Endodermal cell (in vitro differentiated cells): ENCODE measurements around the gene CDH26. TPM values are rescaled to one million over a fixed set of nuclear protein-coding genes. Genes with fewer than 3 reads are reported as not detected.

Experiments
- DNase-seq: peaks from one replicate; pipeline ENCODE4 v3.0.0-alpha.2; 2017
- H3K27ac ChIP-seq: 2 replicates; pipeline ENCODE4 v1.5.1; 2013; ENCODE audit warnings: mild to moderate bottlenecking, low read depth, low read length, moderate library complexity
- H3K27me3 ChIP-seq: 2 replicates; pipeline ENCODE4 v1.6.1; 2013; ENCODE audit warnings: mild to moderate bottlenecking, low read length, moderate library complexity; ENCODE audit not compliant: insufficient read depth, control insufficient read depth, poor library complexity, severe bottlenecking
- H3K36me3 ChIP-seq: 2 replicates; pipeline ENCODE4 v1.7.0; 2013; ENCODE audit warnings: mild to moderate bottlenecking, low read length, moderate library complexity; ENCODE audit not compliant: control insufficient read depth, insufficient read depth
- H3K4me1 ChIP-seq: one replicate; pipeline ENCODE4 v1.7.0; 2013; ENCODE audit warnings: low read length; ENCODE audit not compliant: control insufficient read depth, insufficient read depth
- H3K4me3 ChIP-seq: 2 replicates; pipeline ENCODE4 v1.5.1; 2013; ENCODE audit warnings: mild to moderate bottlenecking, low read length, moderate library complexity
- H3K9ac ChIP-seq: 2 replicates; pipeline ENCODE4 v1.6.1; 2013; ENCODE audit warnings: mild to moderate bottlenecking, low read length, moderate library complexity; ENCODE audit not compliant: poor library complexity, severe bottlenecking; ENCODE audit errors: extremely low read depth
- H3K9me3 ChIP-seq: 2 replicates; pipeline ENCODE4 v1.6.1; 2013; ENCODE audit warnings: mild to moderate bottlenecking, low read length, moderate library complexity; ENCODE audit not compliant: control insufficient read depth
- H3K27ac Mint-ChIP-seq: 2 replicates; pipeline ENCODE4 v1.8.0; 2020; ENCODE audit warnings: mixed read lengths
- H3K27me3 Mint-ChIP-seq: 2 replicates; pipeline ENCODE4 v1.8.0; 2021; ENCODE audit warnings: mild to moderate bottlenecking, mixed read lengths; ENCODE audit not compliant: insufficient read depth
- H3K36me3 Mint-ChIP-seq: 2 replicates; pipeline ENCODE4 v1.8.0; 2020; ENCODE audit warnings: low read depth, mixed read lengths
- H3K4me1 Mint-ChIP-seq: 2 replicates; pipeline ENCODE4 v1.8.0; 2020; ENCODE audit warnings: mixed read lengths
- H3K4me3 Mint-ChIP-seq: 2 replicates; pipeline ENCODE4 v1.8.0; 2020; ENCODE audit warnings: mild to moderate bottlenecking, moderate library complexity, mixed read lengths
- H3K9me3 Mint-ChIP-seq: 2 replicates; pipeline ENCODE4 v1.8.0; 2020; ENCODE audit warnings: mild to moderate bottlenecking, mixed read lengths
- CTCF ChIP-seq: fragments of 200-600 bp; sonication (generic); conservative IDR thresholded peaks from 2 replicates; pipeline ENCODE4 v1.5.0; 2021; ENCODE audit warnings: antibody characterized with exemption, mild to moderate bottlenecking
- WGBS, 2 experiments: methylation state at CpG; one replicate each; pipeline versions ENCODE4 v1.1.5 to v1.1.7; 2013; ENCODE audit warnings: missing lambda C conversion rate in 2 of 2, mixed read lengths in 1 of 2; ENCODE audit not compliant: insufficient coverage in 1 of 2, insufficient read length in 1 of 2; 5-methylcytosine and 5-hydroxymethylcytosine counted together
- total RNA-seq, 2 donors: library from RNA; stranded (reverse); fragmentation: NEBNext Ultra II Directional in 1 of 2; extraction: Animal tissue kit (Norgen Biotek cat#: 25700) in 1 of 2; gene quantifications; 2 replicates in 1 of 2; 3 replicates in 1 of 2; pipeline ENCODE4 v1.2.1, GENCODE V29; 2021

CDH26 gene
- total RNA-seq, 2 donors from 2014 or later = 0.97 to 2.0 TPM

GRCh38 chr20:59985864-59986263 is 27.6 kb downstream of the CDH26 start:
- Histone ChIP-seq H3K27me3 (no peaks in the 10 kb centered on the region), H3K4me1 (no peaks in the 10 kb centered on the region), H3K9ac (no peak overlapping the region), H3K36me3 (no peaks in the 10 kb centered on the region), H3K4me3 (no peak overlapping the region), H3K9me3 (no peaks in the 10 kb centered on the region), H3K27ac (no peak overlapping the region)
- WGBS, 2 experiments = 87 to 92% methylated on average over 2 to 3 of the region's 3 CpGs
- TF ChIP-seq CTCF = peak; percentile 69
- Mint-ChIP-seq H3K36me3 (peaks cover 2% of the 10 kb centered on the region), H3K27me3 (no peaks in the 10 kb centered on the region), H3K4me3 (no peak overlapping the region), H3K27ac (no peak overlapping the region), H3K9me3 (no peaks in the 10 kb centered on the region), H3K4me1 (peaks cover 12% of the 10 kb centered on the region)
- DNase-seq = no peak

DNA sequence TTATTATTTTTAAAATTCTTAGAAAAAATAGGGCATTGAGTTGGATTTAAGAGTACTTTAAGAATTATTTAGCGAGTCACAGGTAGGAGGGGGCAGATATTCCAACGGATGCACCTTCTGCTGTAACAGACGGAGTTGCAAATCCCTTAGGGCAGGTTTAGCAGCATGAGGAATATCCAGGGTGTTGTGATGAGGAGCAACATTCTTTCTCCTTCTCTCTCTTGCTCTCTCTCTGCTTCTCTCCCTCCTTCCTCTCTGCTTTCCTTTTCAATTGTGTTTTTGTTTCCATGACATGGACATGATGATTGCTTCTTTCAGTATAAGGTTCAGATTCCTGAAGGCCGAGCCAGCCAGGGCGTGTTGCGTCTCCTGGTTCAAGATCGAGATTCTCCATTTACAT is 28.9 kb downstream of the CDH26 start:
- Mint-ChIP-seq H3K9me3 (no peaks in the 10 kb centered on the region), H3K27ac (no peak overlapping the region), H3K36me3 (peaks cover 2% of the 10 kb centered on the region), H3K4me1 (peaks cover 21% of the 10 kb centered on the region), H3K27me3 (no peaks in the 10 kb centered on the region), H3K4me3 (no peak overlapping the region)
- H3K27me3 ChIP-seq = no peaks in the 10 kb centered on the region
- H3K9ac ChIP-seq = no peak overlapping the region
- H3K9me3 ChIP-seq = no peaks in the 10 kb centered on the region
- TF ChIP-seq CTCF = no peak
- no peak overlapping the region for H3K4me3 ChIP-seq
- H3K36me3 ChIP-seq = no peaks in the 10 kb centered on the region
- peak; percentile 41 for DNase-seq
- H3K27ac ChIP-seq = no peak overlapping the region
- H3K4me1 ChIP-seq = no peaks in the 10 kb centered on the region
- WGBS, 2 experiments = 77 to 87% methylated on average over 5 to 7 of the region's 7 CpGs

DNA sequence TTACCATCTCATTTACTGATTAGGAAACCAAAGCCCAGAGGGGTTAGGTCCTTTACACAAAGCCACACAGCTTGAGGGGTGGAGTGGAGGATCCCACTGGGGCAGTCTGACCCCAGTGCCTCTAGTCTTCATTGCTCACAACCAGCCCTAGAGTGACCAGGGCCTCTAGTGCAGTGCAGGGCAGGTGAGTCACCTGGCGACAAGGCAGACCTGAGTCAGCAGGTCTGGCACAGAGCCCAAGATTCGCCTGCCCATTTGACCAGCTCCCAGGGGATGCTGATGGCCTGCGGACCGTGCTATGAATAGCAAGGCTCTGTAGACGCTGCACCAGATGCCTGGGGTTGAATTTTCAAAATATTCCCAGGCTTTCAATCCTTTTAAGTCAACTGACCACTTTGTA is 29.9 kb downstream of the CDH26 start:
- Histone ChIP-seq H3K36me3 (no peaks in the 10 kb centered on the region), H3K4me3 (no peak overlapping the region), H3K4me1 (no peaks in the 10 kb centered on the region), H3K9ac (no peak overlapping the region), H3K9me3 (no peaks in the 10 kb centered on the region), H3K27me3 (no peaks in the 10 kb centered on the region), H3K27ac (no peak overlapping the region)
- Mint-ChIP-seq H3K27ac (no peak overlapping the region), H3K4me3 (no peak overlapping the region), H3K27me3 (no peaks in the 10 kb centered on the region), H3K36me3 (peaks cover 2% of the 10 kb centered on the region), H3K4me1 (peaks cover 21% of the 10 kb centered on the region), H3K9me3 (no peaks in the 10 kb centered on the region)
- TF ChIP-seq CTCF = no peak
- DNase-seq = peak; percentile 77
- 82 to 83% methylated on average over 2 to 5 of the region's 5 CpGs for WGBS, 2 experiments
